Heart right ventricle (tissue), 16 donors: ENCODE results near the gene HIPK4. TPM values are rescaled to one million over a fixed set of nuclear protein-coding genes. Genes with fewer than 3 reads are reported as not detected.
"Not testable (repeated sequence)": the region's sequence is repeated elsewhere in the genome, so short reads cannot be mapped to it uniquely, and the experiment has no call there.

ENCODE experiments used
- ATAC-seq, 8 donors: fragments of 200-7000 bp; cut with Tn5 transposase; one replicate each; pipeline ENCODE4 v1.9.1; 2020; ENCODE audit warnings: mild to moderate bottlenecking in 8 of 8, moderate library complexity in 8 of 8, moderate number of reproducible peaks in 1 of 8
- DNase-seq, 2 donors: peaks; one replicate each; pipeline ENCODE4 v3.0.0-alpha.2; 2020
- H3K27ac ChIP-seq, 10 donors: fragments of 200-600 bp; sonication (generic) in 2 of 10; one replicate each; pipeline versions ENCODE4 v1.5.0 to v1.8.0; 2020 to 2022; ENCODE audit warnings: mild to moderate bottlenecking in 3 of 10
- H3K27me3 ChIP-seq, 7 donors: fragments of 200-600 bp; one replicate each; pipeline ENCODE4 v1.8.0; 2021 to 2022; ENCODE audit warnings: mild to moderate bottlenecking in 2 of 7
- H3K36me3 ChIP-seq, 9 donors: fragments of 200-600 bp; sonication (generic) in 1 of 9; one replicate each; pipeline versions ENCODE4 v1.5.0 to v1.8.0; 2020 to 2022; ENCODE audit warnings: mild to moderate bottlenecking in 2 of 9
- H3K4me1 ChIP-seq, 9 donors: fragments of 200-600 bp; sonication (generic) in 1 of 9; one replicate each; pipeline versions ENCODE4 v1.5.0 to v1.8.0; 2020 to 2022; ENCODE audit warnings: mild to moderate bottlenecking in 4 of 9
- H3K4me3 ChIP-seq, 10 donors: fragments of 200-600 bp; sonication (generic) in 2 of 10; one replicate each; pipeline versions ENCODE4 v1.5.0 to v1.8.0; 2020 to 2022; ENCODE audit warnings: mild to moderate bottlenecking in 7 of 10, moderate library complexity in 2 of 10
- H3K9me3 ChIP-seq, 11 donors: fragments of 200-600 bp in 10 of 11; sonication (generic) in 2 of 11; one replicate each; pipeline versions ENCODE4 v1.5.0 to v1.8.0; 2013 to 2022; ENCODE audit warnings: mild to moderate bottlenecking in 2 of 11, control low read depth in 1 of 11, moderate library complexity in 1 of 11
- CTCF ChIP-seq, 9 donors: fragments of 200-600 bp; sonication (generic) in 2 of 9; IDR thresholded peaks; one replicate each; pipeline versions ENCODE4 v1.5.0 to v1.8.0; 2021 to 2022; ENCODE audit warnings: antibody characterized with exemption in 9 of 9, mild to moderate bottlenecking in 5 of 9, moderate library complexity in 1 of 9
- WGBS, 2 donors: extraction: QIAGEN DNeasy Blood & Tissue Kit; methylation state at CpG; one replicate each; pipeline ENCODE4 v1.1.7; 2013; ENCODE audit warnings: inconsistent platforms in 1 of 2; 5-methylcytosine and 5-hydroxymethylcytosine counted together
- intact Hi-C, 10 donors: fragments of 100-400 bp; cut with DNase I; formaldehyde crosslinking; loops; one replicate each; pipeline versions ENCODE4 v1.11.1 to v1.14.2; 2022
- polyA plus RNA-seq, 2 donors: library from polyadenylated mRNA; stranded (reverse); fragments of 200-250 nt; gene quantifications; one replicate each; pipeline ENCODE4 v1.2.3, GENCODE V29; 2013
- total RNA-seq, 10 donors: library from RNA; stranded (reverse); fragmentation: NEBNext Ultra II Directional in 3 of 10; extraction: Animal tissue kit (Norgen Biotek cat#: 25700) in 3 of 10; gene quantifications; one replicate each; pipeline versions ENCODE4 v1.2.1 to v1.2.4, GENCODE V29; 2021 to 2023
- donor health status: Arrhythmogenic right ventricular cardiomyopathy.
- donor health status: ischemic (EF 13 %, LVEDD 7.1; RV severe dilation, severe dysfunction).
- donor health status: healthy with polysubstance abuse.
- donor health status: DM: no; HTN: yes; CAD: no.
- donor health status: DM: no; HTN: no; CAD: no.
- donor health status: ischemic (EF 25% LVEDD 6.9; RV normal size, moderate dysfunction).
- donor health status: ischemic (EF 25% LVEDD 5.7; RV mildly dilated, moderate dysfunction).
- donor health status: healthy.
- donor health status: DM: yes; HTN: yes; CAD: no.
- donor health status: Ischemic cardiomyopathy.
- donor health status: ischemic (EF 35%, LVEDD 5.7; RV mildly dilated, moderate dysfunction).
- donor health status: nonischemic (EF 11% LVEDD 7.7; RV severe dilation, severe dysfunction).
- donor health status: DM: yes; HTN: yes; CAD: no.
- donor health status: PGD.
- donor health status: ischemic (EF 29% LVEDD 5.4; RV normal size, mild dysfunction).
- donor health status: nonischemic (EF 23%, LVEDD 6.1; RV moderate dilation, normal function).

HIPK4 gene
- total and polyA plus RNA-seq, 12 donors = 0.09 to 0.15 (median 0.10) TPM; not detected in 9

- DNase-seq = no peak
- Histone ChIP-seq H3K4me3 (no peak overlapping the region), H3K27me3 (no peaks in the 10 kb centered on the region), H3K9me3 (no peaks in the 10 kb centered on the region), H3K4me1 (peaks cover 0 to 30% (median 27%) of the 10 kb centered on the region in 9 donors), H3K27ac (peak overlapping the region in 6 of 10 donors; percentile 86 to 98 (median 96)), H3K36me3 (no peaks in the 10 kb centered on the region)
- ATAC-seq = no peak
- TF ChIP-seq CTCF (IDR thresholded peaks at IDR 0.05) = no peak
- WGBS, 2 donors = 89 to 97% methylated on average over 3 of the region's 3 CpGs
- intact Hi-C loops = no loop called here
Measured at GRCh38 chr19:40431698-40432097, 41.7 kb upstream of the HIPK4 start.

GRCh38 chr19:40430242-40430641, 40.3 kb upstream of the HIPK4 start:
- H3K9me3 ChIP-seq, H3K27ac ChIP-seq, intact Hi-C loops, H3K4me3 ChIP-seq, ATAC-seq, DNase-seq, H3K36me3 ChIP-seq, H3K27me3 ChIP-seq: not testable (repeated sequence)
- WGBS, 2 donors = 95 to 97% methylated on average over 10 of the region's 10 CpGs
- peaks cover 0 to 35% (median 27%) of the 10 kb centered on the region in 9 donors for H3K4me1 ChIP-seq

GRCh38 chr19:40428197-40428596, 38.2 kb upstream of the HIPK4 start:
- DNase-seq, H3K36me3 ChIP-seq, H3K4me3 ChIP-seq, ATAC-seq, H3K9me3 ChIP-seq, H3K27ac ChIP-seq, H3K27me3 ChIP-seq: not testable (repeated sequence)
- intact Hi-C loops = loop anchor here in 1 of 10 donors (10.0 kb wide), 1 partner anchor 83 kb away; the partner anchor contains the start of genes C19orf47 and PLD3
- WGBS, 2 donors = 94 to 96% methylated on average over 7 of the region's 7 CpGs
- H3K4me1 ChIP-seq = peaks cover 0 to 40% (median 32%) of the 10 kb centered on the region in 9 donors

- H3K4me3 ChIP-seq = peak within 1 kb of the TSS; percentile 66 to 91 (median 82)
- peak within 1 kb of the TSS; percentile 93 to 100 (median 98) for H3K27ac ChIP-seq
- intact Hi-C loops = loop anchor here in 3 of 10 donors (1.0 to 10.0 kb wide), 6 partner anchors 8 to 81 kb away; partner anchors contain the start of genes C19orf47 (in 2 of the 3), PLD3 (in 2 of the 3) and SERTAD3 (in 1 of the 3)
- TF ChIP-seq CTCF (IDR thresholded peaks at IDR 0.05) = peak in 8 of 9 donors; percentile 58 to 88 (median 83)
- ATAC-seq (peak; percentile 89 to 95 (median 94)), DNase-seq (peak; percentile 100)
- H3K9me3 ChIP-seq = no peaks in the 10 kb centered on the region
- WGBS, 2 donors = 0% methylated on average over 66 to 75 of the region's 75 CpGs
- H3K36me3 ChIP-seq = peaks cover 0 to 21% (median 12%) of the 10 kb centered on the region in 9 donors
- H3K27me3 ChIP-seq = no peaks in the 10 kb centered on the region
- peaks cover 5 to 48% (median 40%) of the 10 kb centered on the region in 9 donors for H3K4me1 ChIP-seq
Measured at GRCh38 chr19:40425450-40426287, 35.7 kb upstream of the HIPK4 start, which contains the start of gene SERTAD1. TSS of gene SERTAD1 (minus strand) at chr19:40425992. CDS start at chr19:40423546, 2,446 bp downstream.
